ENCODE results near the gene CXCL11.

The CXCL11 gene

GRCh38 chr4:76042241-76042998, 6.5 kb upstream of the CXCL11 start:
- peak; percentile 21 for DNase-seq

- DNase-seq: no peak
Observed at GRCh38 chr4:76036855-76037254, 985 bp upstream of the CXCL11 start.

- DNase-seq: no peak
Observed at GRCh38 chr4:76035141-76035540, 729 bp downstream of the CXCL11 start.

- DNase-seq: no peak
Observed at GRCh38 chr4:76029300-76029699, 6.6 kb downstream of the CXCL11 start.

- DNase-seq: peak; percentile 21
Observed at GRCh38 chr4:76028350-76028765, 7.5 kb downstream of the CXCL11 start.

GRCh38 chr4:76024065-76024464, 11.8 kb downstream of the CXCL11 start:
- no peak for DNase-seq

- DNase-seq: peak; percentile 39
Observed at GRCh38 chr4:76023389-76023788, 12.5 kb downstream of the CXCL11 start, which contains the start of gene CXCL10. Gene CXCL10, minus strand, starts transcription at chr4:76023497. Its CDS starts 66 bp downstream, at chr4:76023431.

GRCh38 chr4:76022677-76023076, 13.2 kb downstream of the CXCL11 start:
- no peak for DNase-seq

GRCh38 chr4:76022031-76022430, 13.8 kb downstream of the CXCL11 start:
- DNase-seq: no peak

- DNase-seq: no peak
Observed at GRCh38 chr4:76017056-76017686, 18.7 kb downstream of the CXCL11 start.

- no peak for DNase-seq
Observed at GRCh38 chr4:76016393-76016792, 19.5 kb downstream of the CXCL11 start.

GRCh38 chr4:76013540-76013939, 22.3 kb downstream of the CXCL11 start:
- no peak for DNase-seq

GRCh38 chr4:76012388-76012801, 23.5 kb downstream of the CXCL11 start:
- DNase-seq: no peak

GRCh38 chr4:76011700-76012387, 24.0 kb downstream of the CXCL11 start:
- no peak for DNase-seq

GRCh38 chr4:76011018-76011670, 24.7 kb downstream of the CXCL11 start:
- no peak for DNase-seq

GRCh38 chr4:76010576-76010975, 25.3 kb downstream of the CXCL11 start:
- no peak for DNase-seq

GRCh38 chr4:76009311-76009710, 26.6 kb downstream of the CXCL11 start:
- no peak for DNase-seq

- DNase-seq: no peak
Observed at GRCh38 chr4:76007089-76007862, 28.6 kb downstream of the CXCL11 start, which contains the start of gene CXCL9. Gene CXCL9, minus strand, starts transcription at chr4:76007509. Its CDS starts 60 bp downstream, at chr4:76007449.

GRCh38 chr4:76003620-76004019, 32.2 kb downstream of the CXCL11 start:
- no peak for DNase-seq

GRCh38 chr4:76003035-76003434, 32.8 kb downstream of the CXCL11 start:
- no peak for DNase-seq

- DNase-seq: no peak
Observed at GRCh38 chr4:76002176-76002575, 33.7 kb downstream of the CXCL11 start.

- no peak for DNase-seq
Observed at GRCh38 chr4:76001700-76002099, 34.2 kb downstream of the CXCL11 start.
